Gastrocnemius medialis (tissue), 4 donors: ENCODE results near the gene DAD1. TPM values are rescaled to one million over a fixed set of nuclear protein-coding genes. Genes with fewer than 3 reads are reported as not detected.
"Not testable (repeated sequence)": the region's sequence is repeated elsewhere in the genome, so short reads cannot be mapped to it uniquely, and the experiment has no call there.

Experiments
- ATAC-seq, 2 donors: fragments of 150-250 bp; one replicate each; pipeline ENCODE4 v1.9.1; 2016
- DNase-seq, 2 donors: peaks; one replicate each; pipeline ENCODE4 v3.0.0-alpha.2; 2019
- H3K27ac ChIP-seq, 4 donors: fragments of 200-600 bp; sonication (generic); 1 replicate in 1 of 4; 2 replicates in 3 of 4; pipeline ENCODE4 v1.5.1; 2016 to 2018; ENCODE audit warnings: mild to moderate bottlenecking in 2 of 4, moderate library complexity in 1 of 4
- H3K27me3 ChIP-seq, 3 donors: fragments of 200-600 bp; sonication (generic) in 2 of 3; 1 replicate in 1 of 3; 2 replicates in 2 of 3; pipeline versions ENCODE4 v1.5.1 to v1.6.0; 2016 to 2019; ENCODE audit warnings: mild to moderate bottlenecking in 1 of 3, moderate library complexity in 1 of 3
- H3K36me3 ChIP-seq, 2 donors: fragments of 200-600 bp; sonication (generic) in 1 of 2; one replicate each; pipeline ENCODE4 v1.5.1; 2017 to 2018
- H3K4me1 ChIP-seq, 2 donors: fragments of 200-600 bp; sonication (generic) in 1 of 2; one replicate each; pipeline ENCODE4 v1.5.1; 2016 to 2017; ENCODE audit warnings: mild to moderate bottlenecking in 2 of 2
- H3K4me3 ChIP-seq, 4 donors: fragments of 200-600 bp; sonication (generic) in 3 of 4; 1 replicate in 1 of 4; 2 replicates in 3 of 4; pipeline ENCODE4 v1.5.1; 2016 to 2019; ENCODE audit warnings: mild to moderate bottlenecking in 2 of 4
- H3K9me3 ChIP-seq, 3 donors: fragments of 200-600 bp; sonication (generic) in 2 of 3; 1 replicate in 1 of 3; 2 replicates in 2 of 3; pipeline ENCODE4 v1.5.1; 2016 to 2019
- POLR2A ChIP-seq, 2 donors: fragments of 450-650 bp; IDR thresholded peaks; one replicate each; pipeline ENCODE4 v1.6.1; 2017; ENCODE audit warnings: antibody characterized with exemption in 2 of 2, mild to moderate bottlenecking in 2 of 2, moderate library complexity in 2 of 2
- in situ Hi-C, 4 donors: fragments of 200-750 bp; cut with MboI; loops; one replicate each; pipeline versions ENCODE4 v1.15.0 to v1.8.0; 2017; ENCODE audit warnings: low sequenced_read_pairs in 4 of 4
- intact Hi-C: fragments of 100-400 bp; cut with DNase I; formaldehyde crosslinking; loops from one replicate; pipeline ENCODE4 v1.15.1; 2023; ENCODE audit warnings: low total_unique reads
- total RNA-seq, 4 donors: library from RNA; depleted of rRNA; stranded (reverse); fragments of >200 nt; gene quantifications; one replicate each; pipeline versions ENCODE4 v1.1.0 to v1.2.3, GENCODE V29; 2016
- TF ChIP-seq, protein P1 (sequence below), 5 experiments: fragments of 450-650 bp in 3 of 5; fragments of 200-600 bp in 2 of 5; sonication (generic) in 2 of 5; IDR thresholded peaks in 4 of 5; conservative IDR thresholded peaks in 1 of 5; 1 replicate in 4 of 5; 2 replicates in 1 of 5; pipeline ENCODE4 v1.5.1; 2016 to 2019; ENCODE audit warnings: antibody characterized with exemption in 5 of 5, mild to moderate bottlenecking in 3 of 5, moderate library complexity in 3 of 5

Gene DAD1
- total RNA-seq, 4 donors from 2014 or later, result 155 to 257 (median 209) TPM

- no peak for ATAC-seq
- DNase-seq, result no peak
- H3K27me3 ChIP-seq, result no peaks in the 10 kb centered on the region
- H3K4me3 ChIP-seq, result no peak overlapping the region
- no peaks in the 10 kb centered on the region for H3K36me3 ChIP-seq
- H3K9me3 ChIP-seq, result no peaks in the 10 kb centered on the region
- intact Hi-C loops (no loop called here), in situ Hi-C loops (no loop called here)
- TF ChIP-seq POLR2A (IDR thresholded peaks at IDR 0.05), result no peak
- H3K27ac ChIP-seq, result no peak overlapping the region
- no peaks in the 10 kb centered on the region for H3K4me1 ChIP-seq
Observed at GRCh38 chr14:22629361-22629760, 40.3 kb upstream of the DAD1 start.

DNA sequence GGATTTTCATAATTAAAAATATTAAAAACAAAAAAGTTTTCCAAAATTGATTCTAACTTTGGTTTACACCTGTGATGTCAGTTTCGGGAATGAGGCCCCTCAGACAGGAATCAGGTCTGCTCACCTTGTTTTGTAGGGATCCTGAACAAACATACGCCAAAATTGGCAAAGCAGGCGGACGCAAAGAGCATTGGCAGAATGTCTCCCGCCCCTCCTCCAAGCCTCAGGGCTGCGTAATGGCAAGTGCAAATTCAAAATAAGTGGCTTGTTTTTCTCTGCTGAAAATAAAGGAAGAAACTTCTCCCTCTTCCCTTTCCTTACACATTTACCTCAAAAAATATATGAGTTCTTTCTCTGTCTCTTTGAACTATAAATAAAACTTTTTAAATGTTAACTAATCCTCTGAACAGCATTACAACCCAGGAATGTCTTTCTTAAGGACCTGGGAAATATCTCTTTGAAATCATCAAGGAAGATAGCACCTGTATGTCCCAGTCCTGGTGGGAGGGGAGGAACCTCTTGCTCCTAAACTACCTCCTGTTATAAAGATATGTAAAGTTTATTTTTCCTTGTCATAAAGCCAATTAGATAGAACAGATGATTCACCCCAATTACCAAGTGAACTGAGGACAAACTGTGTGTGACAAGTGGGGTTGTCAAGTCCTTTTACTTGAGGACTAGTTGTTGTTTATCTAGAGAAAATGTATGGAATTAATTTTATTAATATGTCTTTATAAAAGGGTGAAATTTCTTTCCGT is 38.7 kb upstream of the DAD1 start:
- ATAC-seq, result no peak
- no peaks in the 10 kb centered on the region for H3K4me1 ChIP-seq
- H3K36me3 ChIP-seq, result no peaks in the 10 kb centered on the region
- in situ Hi-C loops (no loop called here), intact Hi-C loops (no loop called here)
- H3K4me3 ChIP-seq, result no peak overlapping the region
- H3K9me3 ChIP-seq, result no peaks in the 10 kb centered on the region
- no peak overlapping the region for H3K27ac ChIP-seq
- no peaks in the 10 kb centered on the region for H3K27me3 ChIP-seq
- DNase-seq, result no peak
- TF ChIP-seq, protein P1, sequence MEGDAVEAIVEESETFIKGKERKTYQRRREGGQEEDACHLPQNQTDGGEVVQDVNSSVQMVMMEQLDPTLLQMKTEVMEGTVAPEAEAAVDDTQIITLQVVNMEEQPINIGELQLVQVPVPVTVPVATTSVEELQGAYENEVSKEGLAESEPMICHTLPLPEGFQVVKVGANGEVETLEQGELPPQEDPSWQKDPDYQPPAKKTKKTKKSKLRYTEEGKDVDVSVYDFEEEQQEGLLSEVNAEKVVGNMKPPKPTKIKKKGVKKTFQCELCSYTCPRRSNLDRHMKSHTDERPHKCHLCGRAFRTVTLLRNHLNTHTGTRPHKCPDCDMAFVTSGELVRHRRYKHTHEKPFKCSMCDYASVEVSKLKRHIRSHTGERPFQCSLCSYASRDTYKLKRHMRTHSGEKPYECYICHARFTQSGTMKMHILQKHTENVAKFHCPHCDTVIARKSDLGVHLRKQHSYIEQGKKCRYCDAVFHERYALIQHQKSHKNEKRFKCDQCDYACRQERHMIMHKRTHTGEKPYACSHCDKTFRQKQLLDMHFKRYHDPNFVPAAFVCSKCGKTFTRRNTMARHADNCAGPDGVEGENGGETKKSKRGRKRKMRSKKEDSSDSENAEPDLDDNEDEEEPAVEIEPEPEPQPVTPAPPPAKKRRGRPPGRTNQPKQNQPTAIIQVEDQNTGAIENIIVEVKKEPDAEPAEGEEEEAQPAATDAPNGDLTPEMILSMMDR (IDR thresholded peaks at IDR 0.05 in 4 of 5, conservative IDR thresholded peaks at IDR 0.05 in 1 of 5), result no peak
- TF ChIP-seq POLR2A (IDR thresholded peaks at IDR 0.05), result no peak

- no peak overlapping the region for H3K4me3 ChIP-seq
- no peak for ATAC-seq
- H3K27me3 ChIP-seq, result no peaks in the 10 kb centered on the region
- in situ Hi-C loops, result no loop called here
- no peaks in the 10 kb centered on the region for H3K4me1 ChIP-seq
- TF ChIP-seq, protein P1 (IDR thresholded peaks at IDR 0.05 in 4 of 5, conservative IDR thresholded peaks at IDR 0.05 in 1 of 5), result no peak
- no peak for TF ChIP-seq POLR2A (IDR thresholded peaks at IDR 0.05)
- no peaks in the 10 kb centered on the region for H3K9me3 ChIP-seq
- intact Hi-C loops, result no loop called here
- H3K27ac ChIP-seq, result no peak overlapping the region
- H3K36me3 ChIP-seq, result no peaks in the 10 kb centered on the region
- DNase-seq, result no peak
Observed at GRCh38 chr14:22626590-22626989, 37.6 kb upstream of the DAD1 start.

DNA sequence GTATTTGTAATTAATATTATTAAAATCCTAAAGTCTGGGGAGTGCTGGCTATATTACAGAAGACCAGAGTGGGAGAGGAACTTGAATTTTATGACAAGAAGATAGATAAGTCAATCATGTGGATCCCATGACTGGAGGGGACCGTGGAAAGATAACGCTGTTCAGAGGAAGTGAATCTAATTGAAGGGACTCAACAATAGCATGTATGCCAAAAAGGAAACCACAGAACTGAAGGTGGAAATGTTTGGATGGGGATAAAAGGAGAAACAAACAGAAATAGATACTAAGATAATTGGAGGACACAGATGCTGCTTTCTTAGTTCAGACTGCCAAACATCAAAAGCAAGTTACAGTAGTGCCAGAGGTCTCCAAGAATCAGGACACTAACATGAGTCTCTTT is 34.0 kb upstream of the DAD1 start:
- intact Hi-C loops (no loop called here), in situ Hi-C loops (no loop called here)
- Histone ChIP-seq H3K36me3 (no peaks in the 10 kb centered on the region), H3K4me1 (no peaks in the 10 kb centered on the region), H3K27me3 (no peaks in the 10 kb centered on the region), H3K4me3 (no peak overlapping the region), H3K9me3 (no peaks in the 10 kb centered on the region), H3K27ac (no peak overlapping the region)
- TF ChIP-seq, protein P1 (IDR thresholded peaks at IDR 0.05 in 4 of 5, conservative IDR thresholded peaks at IDR 0.05 in 1 of 5), result no peak
- no peak for DNase-seq
- ATAC-seq, result no peak

- Histone ChIP-seq H3K9me3 (no peaks in the 10 kb centered on the region), H3K4me1 (no peaks in the 10 kb centered on the region), H3K36me3 (no peaks in the 10 kb centered on the region), H3K27ac (no peak overlapping the region), H3K27me3 (no peaks in the 10 kb centered on the region), H3K4me3 (no peak overlapping the region)
- no peak for TF ChIP-seq POLR2A (IDR thresholded peaks at IDR 0.05)
- in situ Hi-C loops (no loop called here), intact Hi-C loops (no loop called here)
- no peak for DNase-seq
- no peak for ATAC-seq
Observed at GRCh38 chr14:22622255-22622654, 33.2 kb upstream of the DAD1 start.

GRCh38 chr14:22615765-22616164 is 26.7 kb upstream of the DAD1 start:
- H3K4me3 ChIP-seq, DNase-seq, H3K27me3 ChIP-seq, H3K9me3 ChIP-seq, H3K27ac ChIP-seq, ATAC-seq, in situ Hi-C loops, intact Hi-C loops: not testable (repeated sequence)
- H3K4me1 ChIP-seq, result peaks cover 11 to 12% of the 10 kb centered on the region in 2 donors
- H3K36me3 ChIP-seq, result peaks cover 0 to 14% of the 10 kb centered on the region in 2 donors
